GM08714 (cell line): ENCODE measurements around the gene GRID1.
"Not testable (repeated sequence)": the region's sequence is repeated elsewhere in the genome, so short reads cannot be mapped to it uniquely, and the experiment has no call there.

Experiments
- H3K4me3 ChIP-seq: fragments of 200-500 bp; sonication (Bioruptor generic); 2 replicates; pipeline ENCODE4 v1.5.1; 2014; ENCODE audit warnings: mild to moderate bottlenecking, low read length, inconsistent platforms
- ZNF274 ChIP-seq: IDR thresholded peaks from 2 replicates; pipeline ENCODE4 v1.6.1; 2012; ENCODE audit warnings: mild to moderate bottlenecking, low read depth, low read length

The GRID1 gene

GRCh38 chr10:86100581-86101061, 266.0 kb downstream of the GRID1 start:
- no peak for TF ChIP-seq ZNF274
- no peak overlapping the region for H3K4me3 ChIP-seq

DNA sequence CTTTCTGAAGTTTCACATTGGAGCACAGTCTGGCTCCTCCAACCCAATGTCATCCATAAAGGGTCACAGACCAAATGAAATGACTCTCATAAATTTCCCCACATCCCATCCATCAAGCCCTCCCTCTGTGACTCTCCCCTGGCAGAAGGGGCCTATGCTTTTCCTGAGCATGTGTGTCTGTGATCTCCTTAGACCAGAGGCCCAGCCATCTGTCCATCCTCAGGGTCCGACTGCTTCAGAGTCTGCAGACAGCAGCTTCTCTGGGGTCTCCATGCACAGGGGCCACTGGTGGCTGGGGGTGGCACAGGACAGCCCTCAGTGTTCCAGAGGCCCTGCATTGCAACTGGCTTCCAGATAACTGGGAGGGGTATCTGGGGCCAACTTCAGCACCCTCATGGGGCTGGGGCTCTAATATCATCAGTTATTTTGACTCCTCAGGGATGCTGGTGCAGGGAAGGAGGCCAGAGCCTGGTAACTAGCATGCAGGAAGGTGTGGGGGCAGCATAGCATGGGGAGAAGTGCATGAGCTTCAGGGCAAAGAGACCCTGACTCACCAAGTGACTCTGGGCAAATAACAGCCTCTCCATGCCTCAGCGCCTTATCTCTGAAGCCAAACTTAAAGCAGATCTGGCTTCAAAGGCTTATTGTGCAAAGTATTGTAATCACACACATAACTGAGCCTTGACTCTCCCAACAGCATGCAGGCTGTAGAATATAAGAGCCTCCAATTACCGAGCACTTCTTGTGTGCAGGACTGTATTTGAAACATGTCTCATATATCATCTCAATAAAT, 266.9 kb downstream of the GRID1 start:
- no peak for TF ChIP-seq ZNF274
- no peak overlapping the region for H3K4me3 ChIP-seq

DNA sequence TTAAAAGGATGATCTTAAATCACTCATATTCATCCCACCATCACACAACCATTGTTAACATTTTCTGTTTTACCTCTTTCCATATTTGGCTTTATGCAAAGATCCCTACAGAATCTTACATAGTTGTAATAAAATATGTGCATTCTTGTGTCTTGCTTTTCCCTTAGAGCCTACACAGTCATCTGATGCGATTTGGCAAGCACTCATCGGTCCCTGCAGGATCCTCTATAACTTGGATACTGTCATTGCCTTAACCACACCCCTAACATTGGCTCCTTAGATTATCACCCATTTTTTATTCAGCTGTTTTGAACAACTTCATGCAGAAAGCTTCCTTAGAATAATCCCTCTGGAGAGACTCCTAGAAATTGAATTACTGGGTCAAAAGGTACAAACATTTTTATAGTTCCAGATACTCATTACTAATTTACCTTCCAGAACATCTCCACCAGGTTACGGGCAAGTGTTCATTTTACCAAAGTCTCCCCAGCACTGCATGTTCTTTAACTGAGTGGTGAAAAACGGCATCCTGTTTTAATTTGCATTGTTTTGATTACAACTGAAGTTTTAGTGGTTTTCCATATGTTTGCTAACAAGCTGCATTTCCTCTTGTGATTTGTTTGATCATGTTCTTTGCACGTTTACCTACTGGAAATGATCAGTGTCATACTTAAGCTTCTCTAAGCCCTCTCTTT, 268.3 kb downstream of the GRID1 start:
- TF ChIP-seq ZNF274: no peak
- no peak overlapping the region for H3K4me3 ChIP-seq

GRCh38 chr10:86095061-86095460, 271.5 kb downstream of the GRID1 start:
- H3K4me3 ChIP-seq: not testable (repeated sequence)

DNA sequence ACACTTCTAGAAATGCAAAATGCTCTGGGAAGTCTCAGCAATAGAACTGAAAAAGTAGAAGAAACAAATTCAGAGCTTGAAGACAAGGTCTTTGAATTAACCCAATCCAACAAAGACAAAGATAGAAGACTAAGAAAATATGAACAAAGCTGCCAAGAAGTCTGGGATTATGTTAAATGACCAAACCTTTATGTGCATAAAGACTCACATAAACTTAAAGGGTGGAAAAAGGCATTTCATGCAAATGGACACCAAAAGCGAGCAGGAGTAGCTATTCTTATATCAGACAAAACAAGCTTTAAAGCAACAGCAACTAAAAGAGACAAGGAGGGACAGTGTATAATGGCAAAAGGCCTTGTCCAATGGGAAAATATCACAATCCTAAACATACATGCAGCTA, 274.3 kb downstream of the GRID1 start:
- not testable (repeated sequence) for H3K4me3 ChIP-seq

- no peak for TF ChIP-seq ZNF274
- no peak overlapping the region for H3K4me3 ChIP-seq
These were observed 275.4 kb downstream of the GRID1 start for GRCh38 chr10:86091216-86091615.

GRCh38 chr10:86090807-86091206, 275.8 kb downstream of the GRID1 start:
- H3K4me3 ChIP-seq: no peak overlapping the region
- TF ChIP-seq ZNF274: no peak

DNA sequence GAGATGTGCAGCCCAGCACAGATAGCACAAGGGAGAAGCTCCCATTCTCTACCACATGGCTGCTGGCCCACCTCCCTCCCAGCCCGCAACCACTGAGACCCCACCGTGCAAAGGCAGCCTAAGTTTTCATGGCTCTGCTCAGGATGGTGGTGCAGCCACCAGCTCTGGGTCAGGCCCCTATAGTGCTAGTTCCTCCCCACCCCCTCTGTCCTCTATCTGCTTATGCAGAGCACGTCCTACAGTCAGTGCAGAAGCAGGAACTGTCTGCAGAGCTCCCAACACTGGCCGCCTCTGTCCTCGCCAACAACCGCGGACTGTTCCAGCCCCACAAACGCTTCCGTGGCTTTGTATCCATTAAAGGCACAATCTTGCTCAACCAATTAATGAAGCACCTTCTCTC, 278.9 kb downstream of the GRID1 start:
- no peak overlapping the region for H3K4me3 ChIP-seq
- no peak for TF ChIP-seq ZNF274

DNA sequence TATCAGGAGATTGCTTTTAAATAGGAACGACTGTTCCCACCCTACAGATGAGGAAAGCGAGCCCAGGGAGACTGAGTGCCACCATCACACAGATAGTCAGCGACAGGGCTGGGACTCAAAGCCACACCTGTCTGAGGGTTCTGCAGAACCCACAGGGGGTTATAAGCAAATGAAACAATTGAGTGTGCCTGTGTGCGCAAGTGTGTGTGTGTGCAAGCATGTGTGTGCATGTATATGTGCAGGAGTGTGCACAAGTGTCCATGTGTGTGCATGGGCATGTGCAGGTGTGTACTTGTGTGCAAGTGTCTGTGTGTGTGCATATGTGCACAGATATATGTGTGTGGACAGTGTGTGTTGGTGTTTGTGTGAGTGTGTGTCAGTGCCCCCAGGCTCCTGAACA, 280.2 kb downstream of the GRID1 start:
- TF ChIP-seq ZNF274: no peak

DNA sequence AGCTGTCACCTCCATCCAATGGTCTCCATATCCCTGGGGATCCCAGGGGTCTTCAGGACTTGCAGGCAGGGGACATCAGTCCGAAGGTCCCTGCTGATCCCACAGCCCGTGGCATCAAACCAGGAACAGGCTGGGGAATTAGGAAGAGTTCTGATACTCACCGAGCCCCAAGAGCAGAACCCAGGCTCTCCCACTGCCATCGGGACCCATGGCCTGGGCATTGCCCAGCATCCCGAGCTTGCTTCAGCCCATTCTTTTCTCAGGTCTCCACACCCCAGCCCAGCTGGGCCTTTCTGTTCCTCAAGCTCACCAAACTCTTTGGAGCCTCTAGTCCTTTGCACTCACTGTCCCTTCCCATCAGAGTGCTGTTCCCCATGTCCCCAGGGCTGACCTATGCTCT, 280.9 kb downstream of the GRID1 start:
- TF ChIP-seq ZNF274: no peak
- no peak overlapping the region for H3K4me3 ChIP-seq

More for the DNA sequence above, 280.2 kb downstream of the GRID1 start:
- no peak overlapping the region for H3K4me3 ChIP-seq

GRCh38 chr10:86085136-86085535, 281.5 kb downstream of the GRID1 start:
- TF ChIP-seq ZNF274: no peak
- H3K4me3 ChIP-seq: no peak overlapping the region

DNA sequence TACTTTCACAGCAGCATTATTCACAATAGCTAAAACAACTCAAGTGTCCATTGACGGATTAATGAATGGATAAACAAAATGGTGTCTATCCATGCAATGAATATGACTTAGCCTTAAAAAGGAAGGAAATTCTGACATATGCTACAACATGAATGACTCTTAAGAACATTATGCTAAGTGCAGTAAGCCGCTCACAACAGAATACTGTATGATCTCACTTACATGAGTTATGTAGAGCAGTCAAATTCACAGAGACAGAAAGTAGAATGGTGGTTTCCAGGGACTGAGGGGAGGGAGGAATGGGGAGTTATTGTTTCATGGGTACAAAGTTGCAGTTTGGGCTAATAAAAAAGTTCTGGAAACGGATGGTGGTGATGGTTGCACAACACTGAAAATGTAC, 282.0 kb downstream of the GRID1 start:
- no peak overlapping the region for H3K4me3 ChIP-seq
- TF ChIP-seq ZNF274: no peak

DNA sequence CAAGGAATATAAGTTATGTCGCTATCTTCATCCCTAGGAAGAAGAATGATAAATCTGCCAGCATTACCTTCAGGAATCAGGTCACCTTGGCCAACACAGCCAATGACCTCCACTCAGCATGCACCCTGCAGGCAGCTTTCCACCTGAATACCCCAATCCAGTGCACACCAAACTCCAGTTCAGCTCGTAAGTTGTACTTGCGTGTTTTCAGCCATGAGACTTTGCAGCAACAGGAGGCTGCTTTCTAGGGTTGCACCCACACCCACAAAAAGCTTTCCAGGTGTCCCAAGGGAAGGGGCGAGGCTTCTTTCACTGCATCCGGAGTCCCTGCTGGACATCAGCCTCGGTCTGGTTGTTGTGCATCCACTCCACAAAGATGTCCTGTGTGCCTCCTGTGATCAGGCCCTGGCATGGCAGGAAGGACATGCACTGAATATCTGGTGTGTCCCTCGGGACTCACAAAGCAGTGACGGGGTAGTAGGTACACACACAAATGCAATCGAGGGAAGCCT, 282.9 kb downstream of the GRID1 start:
- no peak for TF ChIP-seq ZNF274
- H3K4me3 ChIP-seq: no peak overlapping the region

DNA sequence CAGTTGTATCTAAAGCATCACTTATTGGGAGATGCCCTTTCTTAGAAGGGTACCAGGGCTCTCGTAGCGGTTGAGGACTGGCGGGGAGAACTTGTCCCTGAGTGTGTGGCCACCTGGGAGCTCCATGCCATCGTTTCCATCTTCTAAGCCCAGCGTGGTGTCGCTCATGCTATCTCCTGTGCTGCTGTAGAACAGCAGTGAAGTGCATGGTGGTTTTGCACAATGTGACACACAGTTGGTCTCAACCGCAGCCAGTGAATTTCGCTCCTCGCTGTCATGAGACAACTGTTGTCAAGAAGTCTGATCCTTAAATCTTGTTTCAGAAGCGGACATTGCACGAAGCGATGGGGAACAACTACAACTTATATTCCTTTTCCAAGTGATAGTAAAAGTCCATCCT, 283.4 kb downstream of the GRID1 start:
- H3K4me3 ChIP-seq: no peak overlapping the region
- TF ChIP-seq ZNF274: no peak

DNA sequence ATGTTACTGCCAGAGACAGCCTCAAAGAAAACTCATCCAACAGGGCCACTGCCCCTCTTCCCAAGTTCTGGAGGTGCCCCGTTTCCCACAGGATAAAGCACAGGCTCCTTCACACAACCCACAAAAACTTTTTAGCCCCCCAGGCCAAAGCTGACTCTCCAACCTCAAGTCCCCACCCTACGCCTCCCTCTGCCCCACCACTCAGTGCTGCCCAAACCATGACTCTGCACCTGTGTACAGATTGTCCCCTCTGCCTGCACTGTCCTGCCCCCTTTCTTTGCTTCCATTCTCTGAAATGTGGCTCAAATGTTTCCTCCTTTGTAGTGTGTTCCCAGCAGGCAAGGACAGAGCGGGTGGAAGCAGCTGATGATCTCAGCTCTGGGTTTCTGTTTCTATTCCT, 284.0 kb downstream of the GRID1 start:
- no peak for TF ChIP-seq ZNF274
- H3K4me3 ChIP-seq: no peak overlapping the region
